CD4-positive, alpha-beta T cell treated with Interferon gamma for 1 hour (primary cell): ENCODE measurements around the gene CD300LD.
"Not testable (repeated sequence)": the region's sequence is repeated elsewhere in the genome, so short reads cannot be mapped to it uniquely, and the experiment has no call there.

Experiments used
- DNase-seq: peaks from one replicate; pipeline ENCODE4 v3.0.0-alpha.2; 2020

Gene CD300LD

GRCh38 chr17:74605361-74605760 is 13.3 kb upstream of the CD300LD start:
- no peak for DNase-seq

GRCh38 chr17:74604761-74605160 is 12.7 kb upstream of the CD300LD start:
- no peak for DNase-seq

DNA sequence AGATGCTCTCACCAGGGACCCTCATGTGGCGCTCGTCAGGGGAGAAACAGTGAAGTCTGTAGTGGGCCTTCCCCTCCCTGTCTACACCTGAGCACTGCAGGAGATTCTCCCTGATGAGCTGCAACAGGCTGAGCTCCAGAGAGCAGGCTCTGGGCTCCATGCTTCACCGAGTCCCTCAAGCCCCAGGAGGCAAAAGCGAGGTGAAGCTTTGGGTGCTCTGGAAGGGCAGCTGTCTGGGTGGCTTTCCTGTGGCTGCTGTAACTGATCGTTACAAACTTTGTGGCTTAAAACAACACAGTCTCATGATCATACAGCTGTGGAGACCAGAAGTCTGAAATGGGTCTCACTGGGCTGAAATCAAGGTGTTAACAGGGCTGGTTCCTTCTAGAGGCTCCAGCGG is 12.1 kb upstream of the CD300LD start:
- no peak for DNase-seq

GRCh38 chr17:74603746-74604145 is 11.7 kb upstream of the CD300LD start:
- DNase-seq, result no peak

- no peak for DNase-seq
These were observed 11.1 kb upstream of the CD300LD start for GRCh38 chr17:74603037-74603635.

- DNase-seq, result peak; percentile 35
These were observed 10.0 kb upstream of the CD300LD start for GRCh38 chr17:74601944-74602572.

DNA sequence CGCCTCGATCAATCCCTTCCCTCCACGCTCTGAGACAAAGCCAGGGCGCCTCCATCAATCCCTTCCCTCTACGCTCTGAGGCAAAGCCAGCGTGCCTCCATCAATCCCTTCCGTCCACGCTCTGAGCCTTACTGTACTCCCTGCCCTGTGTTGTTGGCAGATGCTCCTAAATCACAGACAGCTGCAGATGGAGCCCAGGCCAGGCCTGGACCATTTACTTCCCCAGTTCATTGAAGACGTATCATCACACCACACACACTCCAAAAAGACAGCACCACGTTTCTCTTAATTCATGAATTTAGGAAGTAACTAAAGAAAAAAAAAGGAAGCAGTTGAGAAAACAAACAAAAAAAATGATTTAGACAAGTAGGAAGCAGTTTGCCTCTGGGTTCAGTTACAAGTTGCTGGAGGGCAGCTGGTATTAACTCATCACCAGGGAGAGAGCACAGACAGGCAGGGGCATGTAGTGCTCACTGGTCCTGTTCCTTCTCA is 7.4 kb upstream of the CD300LD start:
- no peak for DNase-seq

GRCh38 chr17:74599023-74599399 is 6.9 kb upstream of the CD300LD start:
- DNase-seq, result peak; percentile 33

- no peak for DNase-seq
These were observed 6.4 kb upstream of the CD300LD start for GRCh38 chr17:74598346-74599022.

DNA sequence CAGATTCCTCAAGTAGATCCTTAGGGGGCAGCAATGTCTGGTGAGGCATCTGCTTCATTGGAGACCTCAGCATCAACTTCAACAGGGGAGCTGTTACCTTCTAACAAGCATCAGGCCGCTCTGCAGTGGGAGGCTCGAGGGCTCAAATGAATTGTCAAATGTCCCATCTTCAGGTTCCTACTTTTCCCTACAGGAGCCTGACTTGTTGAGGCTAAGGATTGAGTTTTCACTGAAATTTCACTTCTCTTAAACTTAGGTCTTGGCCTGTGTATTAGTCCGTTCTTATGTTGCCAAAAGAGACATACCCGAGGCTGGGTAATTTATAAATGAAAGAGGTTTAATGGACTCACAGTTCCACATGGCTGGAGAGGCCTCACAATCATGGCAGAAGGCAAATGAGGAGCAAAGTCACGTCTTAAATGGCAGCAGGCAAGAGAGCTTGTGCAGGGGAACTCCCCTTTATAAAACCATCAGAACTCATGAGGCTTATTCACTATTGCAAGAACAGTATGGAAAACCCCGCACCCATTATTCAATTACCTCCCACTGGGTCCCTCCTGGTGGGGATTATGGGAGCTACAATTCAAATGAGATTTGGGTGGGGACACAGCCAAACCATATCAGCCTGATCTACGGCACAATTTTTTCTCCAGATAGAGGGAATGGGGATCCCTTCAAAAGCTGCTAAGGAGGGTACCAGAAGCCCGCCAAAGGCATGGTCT is 5.1 kb upstream of the CD300LD start:
- no peak for DNase-seq

DNA sequence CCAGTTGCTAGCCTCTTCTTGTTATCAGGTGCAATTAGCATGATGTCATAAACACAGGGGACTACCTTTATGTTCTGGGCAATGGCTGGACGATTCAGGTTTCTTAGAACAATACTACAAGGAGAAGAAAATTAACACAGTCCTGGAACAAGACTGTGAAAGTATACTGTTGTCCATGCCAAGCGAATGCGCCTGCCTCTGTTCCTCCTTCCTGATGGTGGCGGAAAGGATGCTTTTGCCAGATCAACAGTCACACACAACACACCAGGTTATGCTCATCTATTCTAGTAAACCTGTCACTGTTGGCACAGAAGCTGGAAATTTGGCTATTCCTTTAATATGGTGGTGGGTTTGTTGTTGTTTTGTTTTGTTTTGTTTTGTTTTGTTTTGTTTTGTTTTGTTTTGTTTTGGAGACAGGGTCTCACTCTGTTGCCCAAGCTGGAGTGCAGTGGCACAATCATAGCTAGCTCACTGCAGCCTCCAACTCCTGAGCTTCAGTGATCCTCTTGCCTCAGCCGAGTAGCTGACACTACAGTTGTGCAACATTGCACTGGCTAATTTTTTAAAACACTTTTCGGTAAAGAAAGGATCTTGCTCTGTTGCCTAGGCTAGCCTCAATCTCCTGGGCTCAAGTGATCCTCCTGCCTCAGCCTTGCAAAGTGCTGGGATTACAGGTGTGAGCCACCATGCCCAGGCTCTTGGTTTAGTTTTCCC is 3.1 kb upstream of the CD300LD start:
- DNase-seq, result no peak

DNA sequence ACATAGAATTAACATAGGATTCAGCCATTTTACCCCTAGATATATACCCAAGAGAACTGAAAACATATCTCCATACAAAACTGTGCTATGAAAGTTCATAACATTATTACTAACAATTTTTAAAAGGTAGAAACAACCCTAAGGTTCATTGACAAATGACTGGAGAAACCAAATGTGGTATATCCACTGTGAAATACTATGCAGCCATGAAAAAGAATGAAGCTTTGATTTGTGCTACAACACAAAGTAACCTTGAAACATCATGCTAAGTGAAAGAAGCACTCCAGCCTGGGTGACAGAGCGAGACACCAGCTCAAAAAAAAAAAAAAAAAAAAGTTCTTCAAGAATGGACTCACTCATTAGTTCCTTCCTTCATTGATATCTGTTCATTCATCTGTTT is 580 bp downstream of the CD300LD start:
- no peak for DNase-seq

DNA sequence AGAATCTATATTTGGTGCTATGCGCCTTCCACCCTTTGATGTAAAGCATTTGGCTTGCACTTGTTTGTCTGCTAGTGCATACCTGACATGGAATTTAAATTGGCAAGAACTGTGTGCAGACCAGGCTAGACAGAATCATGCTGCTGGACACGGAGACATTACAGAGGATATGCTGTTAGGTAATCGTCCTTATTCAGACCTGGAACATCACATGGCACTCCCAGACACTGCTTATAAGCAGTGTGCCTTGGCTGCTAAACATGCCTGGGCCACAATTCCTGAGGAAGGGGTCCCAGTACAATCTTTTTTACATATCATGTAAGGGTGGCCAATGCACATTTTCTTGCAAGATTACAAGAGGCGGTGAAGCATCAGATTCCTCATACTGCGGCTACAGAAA is 6.4 kb downstream of the CD300LD start:
- DNase-seq, result no peak

DNA sequence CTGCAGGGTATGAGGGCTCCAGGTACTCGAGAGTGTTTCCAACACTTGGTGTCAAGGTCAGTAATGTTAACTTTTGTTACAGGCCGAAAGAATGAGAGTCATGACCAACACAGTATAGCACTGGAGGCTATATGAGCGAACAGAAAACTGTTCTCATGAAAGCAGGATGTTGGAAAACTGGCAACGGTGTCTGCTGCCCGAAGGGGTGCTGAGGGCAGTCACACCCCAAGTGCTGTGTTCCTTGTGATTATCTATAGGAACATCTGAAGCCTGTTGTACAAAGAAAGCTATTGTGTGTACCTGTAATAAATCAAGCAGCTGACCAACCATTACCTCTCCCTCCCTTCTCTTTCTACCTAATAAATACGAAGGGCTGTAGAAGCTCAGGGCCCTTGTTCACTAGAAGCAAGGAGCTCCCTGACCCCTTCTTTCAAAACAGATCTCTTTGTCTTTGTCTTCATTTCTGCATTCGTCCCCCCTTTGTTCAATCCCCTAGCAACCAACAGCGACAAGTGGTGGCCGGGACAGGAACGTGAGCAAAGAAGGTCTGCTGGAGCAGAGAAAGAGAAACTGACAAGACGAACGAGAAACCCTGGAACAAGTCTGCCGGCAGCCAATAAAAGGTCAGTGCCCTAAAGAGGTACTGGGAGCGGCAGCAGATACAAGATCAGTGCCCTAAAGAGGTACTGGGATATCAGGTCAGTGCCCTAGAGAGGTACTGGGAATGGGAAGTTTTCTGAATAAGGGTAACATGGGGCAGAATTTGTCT is 7.6 kb downstream of the CD300LD start:
- no peak for DNase-seq

DNA sequence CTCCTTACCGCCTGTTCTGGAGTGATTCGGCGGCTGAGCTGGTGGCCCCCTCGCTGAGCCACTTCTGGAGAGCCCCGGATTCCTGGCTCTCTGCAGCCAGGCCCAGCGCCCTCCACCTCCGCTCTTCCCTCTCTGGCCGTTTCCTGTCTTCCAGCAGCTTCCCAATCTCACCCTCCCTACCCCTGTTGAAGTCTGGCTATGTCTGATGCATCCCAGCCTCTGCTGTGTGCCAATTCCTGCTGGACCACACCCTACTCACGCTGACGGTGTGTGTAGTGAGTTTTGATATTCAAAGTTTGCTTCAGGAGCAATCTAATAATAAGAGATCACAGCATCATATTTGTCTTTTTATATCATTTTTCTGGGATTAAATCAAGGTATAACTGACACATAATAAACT is 9.4 kb downstream of the CD300LD start:
- no peak for DNase-seq

DNA sequence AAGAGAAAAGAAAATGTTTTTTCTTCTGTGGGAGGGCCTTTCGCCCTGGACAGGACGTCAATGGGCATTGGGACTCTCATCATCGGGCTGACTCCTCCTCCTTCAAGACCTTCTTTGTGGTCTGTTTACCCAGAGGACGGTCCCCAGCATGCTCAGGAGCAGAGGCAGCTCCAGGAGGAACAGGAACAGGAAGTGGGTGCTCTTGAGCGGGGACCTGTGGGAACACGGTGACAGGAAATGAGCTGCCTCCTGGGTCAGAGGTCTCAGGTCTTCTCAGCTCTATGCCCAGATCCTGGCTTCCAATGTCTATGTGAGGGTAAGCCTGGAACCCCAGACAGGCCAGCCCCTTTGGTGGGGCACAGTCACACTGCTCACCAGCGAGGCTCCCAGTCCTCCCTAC is 12.2 kb downstream of the CD300LD start:
- no peak for DNase-seq

- no peak for DNase-seq
These were observed 13.1 kb downstream of the CD300LD start for GRCh38 chr17:74578979-74579378.

- DNase-seq, result no peak
These were observed 17.5 kb downstream of the CD300LD start for GRCh38 chr17:74574489-74575142.

GRCh38 chr17:74573635-74574034 is 18.4 kb downstream of the CD300LD start:
- not testable (repeated sequence) for DNase-seq

DNA sequence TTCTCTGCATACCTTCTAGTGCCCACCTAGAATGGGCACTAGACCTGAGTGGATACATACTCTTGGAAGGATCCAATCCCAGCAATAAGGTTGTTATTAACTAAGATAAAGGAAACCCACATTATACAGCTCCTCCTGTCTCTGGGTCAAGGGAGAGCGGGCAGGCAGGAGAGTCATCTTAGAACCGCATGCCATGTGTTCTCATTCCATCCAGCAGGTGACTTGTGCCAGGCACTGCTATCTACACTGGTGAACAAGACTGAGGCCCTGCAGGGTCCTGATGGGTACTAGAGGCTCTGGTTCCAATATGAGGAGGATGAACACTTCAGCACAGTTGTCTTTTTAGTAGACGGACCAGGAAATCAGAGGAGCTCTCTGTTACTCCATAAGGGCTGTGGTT is 18.9 kb downstream of the CD300LD start:
- no peak for DNase-seq

DNA sequence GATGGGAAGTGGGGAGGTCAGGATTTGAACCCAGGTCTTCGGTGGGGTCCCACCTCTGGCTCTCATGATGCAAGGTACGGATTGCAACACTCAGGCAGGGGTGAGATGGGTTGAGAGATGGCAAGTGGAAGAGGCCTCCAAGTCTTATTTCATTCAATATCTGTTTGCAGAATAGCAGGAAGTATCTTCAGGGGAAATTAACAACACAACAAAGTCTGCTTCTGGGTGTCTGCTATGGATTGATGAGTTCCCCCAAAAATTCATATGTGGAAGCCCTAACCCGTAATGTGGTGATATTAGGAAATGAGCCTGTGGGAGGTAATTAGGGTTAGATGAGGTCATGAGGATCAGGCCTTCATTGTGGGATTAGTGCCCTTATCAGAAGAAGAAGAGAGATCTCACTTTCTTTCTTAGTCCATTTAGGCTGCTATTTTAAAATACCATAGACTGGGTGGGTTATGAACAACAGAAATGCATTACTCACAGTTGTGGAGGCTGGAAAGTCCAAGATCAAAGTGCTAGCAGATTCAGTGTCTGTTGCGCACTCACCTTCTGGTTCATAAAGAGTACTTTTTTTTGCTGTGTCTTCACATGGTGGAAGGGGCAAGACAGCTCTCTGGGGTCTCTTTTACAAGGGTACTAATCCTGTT is 20.3 kb downstream of the CD300LD start:
- DNase-seq, result no peak
